HepG2 (cell line): ENCODE results near the gene PCNX4. TPM values are rescaled to one million over a fixed set of nuclear protein-coding genes. Genes with fewer than 3 reads are reported as not detected.
"Not testable (repeated sequence)": the region's sequence is repeated elsewhere in the genome, so short reads cannot be mapped to it uniquely, and the experiment has no call there.

Experiments used
- ATAC-seq: fragments of 200-7000 bp; cut with Tn5 transposase; 3 replicates; pipeline ENCODE4 v1.9.1; 2020; ENCODE audit warnings: mild to moderate bottlenecking, moderate library complexity
- BruUV-seq: library from RNA; stranded (reverse); fragments of 400-500 nt; replicated peaks from 2 replicates; lab custom pipeline; 2021; lab: Mats Ljungman, UMichigan
- CTCF ChIA-PET: fragments of 300-600 bp; formaldehyde crosslinking; extraction: SDS; loops from one replicate; lab custom pipeline; 2021; ENCODE audit warnings: low total read pairs, inconsistent platforms, low intra/inter-chr PET ratio; lab: Yijun Ruan, JAX
- POLR2A ChIA-PET: fragments of 350-600 bp; sonication (Branson Sonifier 250); formaldehyde crosslinking; loops from one replicate; lab custom pipeline; 2020; ENCODE audit warnings: antibody characterized with exemption, inconsistent platforms; lab: Yijun Ruan, JAX
- DNase-seq: peaks from one replicate; pipeline ENCODE4 v3.0.0-alpha.2; 2015; ENCODE audit warnings: low spot score
- FAIRE-seq: peaks from 3 replicates; lab custom pipeline; 2011; peaks lifted over from hg19 to GRCh38; lab: Jason Lieb, UNC
- H2AFZ ChIP-seq: one replicate; pipeline ENCODE4 v1.6.1; 2011; ENCODE audit warnings: low read length, inconsistent platforms
- H3K27ac ChIP-seq: fragments of 300-600 bp; 3 replicates; pipeline ENCODE4 v1.8.0; 2011; ENCODE audit warnings: mixed run types, mild to moderate bottlenecking, mixed read lengths, low read length, inconsistent platforms; ENCODE audit not compliant: insufficient read depth; ENCODE audit errors: extremely low read length
- H3K27me3 ChIP-seq, 2 experiments: fragments of 200-600 bp in 1 of 2; 2 replicates in 1 of 2; 3 replicates in 1 of 2; pipeline versions ENCODE4 v1.6.0 to v1.8.0; 2011; ENCODE audit warnings: low read length in 2 of 2, mild to moderate bottlenecking in 2 of 2, moderate library complexity in 2 of 2, inconsistent platforms in 1 of 2; ENCODE audit not compliant: insufficient read depth in 2 of 2, control insufficient read depth in 1 of 2
- H3K36me3 ChIP-seq, 2 experiments: fragments of 200-600 bp in 1 of 2; replicated peaks in 1 of 2; 2 replicates in 1 of 2; 3 replicates in 1 of 2; pipeline versions ENCODE4 v1.5.1 to v1.8.0; 2011; ENCODE audit warnings: low read length in 2 of 2, inconsistent platforms in 1 of 2; ENCODE audit not compliant: insufficient read depth in 2 of 2, control insufficient read depth in 1 of 2
- H3K4me1 ChIP-seq: 2 replicates; pipeline ENCODE4 v1.5.1; 2012; ENCODE audit warnings: low read length, inconsistent platforms; ENCODE audit not compliant: insufficient read depth
- H3K4me2 ChIP-seq: 2 replicates; pipeline ENCODE4 v1.6.0; 2011; ENCODE audit warnings: low read depth, low read length, inconsistent platforms
- H3K4me3 ChIP-seq, 3 experiments: fragments of 200-600 bp in 1 of 3; sonication (generic), shearing (Covaris generic) in 1 of 3; replicated peaks in 1 of 3; 2 replicates each; pipeline ENCODE4 v1.5.1; 2011 to 2016; ENCODE audit warnings: low read length in 3 of 3, inconsistent platforms in 2 of 3, low read depth in 2 of 3, mild to moderate bottlenecking in 2 of 3, control low read depth in 1 of 3, mixed read lengths in 1 of 3; ENCODE audit not compliant: insufficient read depth in 1 of 3
- H3K79me2 ChIP-seq: one replicate; pipeline ENCODE4 v1.6.1; 2011; ENCODE audit warnings: low read length, inconsistent platforms; ENCODE audit not compliant: insufficient read depth
- H3K9ac ChIP-seq: 2 replicates; pipeline ENCODE4 v1.6.0; 2011; ENCODE audit warnings: mild to moderate bottlenecking, low read depth, low read length, inconsistent platforms; ENCODE audit not compliant: insufficient read depth
- H3K9me3 ChIP-seq: 2 replicates; pipeline ENCODE4 v1.5.1; 2012; ENCODE audit warnings: mild to moderate bottlenecking, low read length
- H4K20me1 ChIP-seq: 2 replicates; pipeline ENCODE4 v1.6.0; 2011; ENCODE audit warnings: inconsistent platforms, mild to moderate bottlenecking, low read length, moderate library complexity; ENCODE audit not compliant: insufficient read depth
- DNMT3B ChIP-seq: conservative IDR thresholded peaks from 2 replicates; pipeline ENCODE4 v1.6.1; 2016; ENCODE audit warnings: missing biosample characterization, control low read depth
- MEIS1 ChIP-seq: sonication (generic); formaldehyde crosslinking; IDR thresholded peaks from 2 replicates; pipeline ENCODE4 v1.9.0; 2021; ENCODE audit warnings: mild to moderate bottlenecking, missing genetic modification reagents, moderate library complexity, borderline replicate concordance
- SALL2 ChIP-seq: sonication (generic); formaldehyde crosslinking; IDR thresholded peaks from 2 replicates; pipeline ENCODE4 v1.8.1; 2023; ENCODE audit warnings: mild to moderate bottlenecking, missing genetic modification reagents, inconsistent platforms
- TCF7 ChIP-seq: sonication (generic); IDR thresholded peaks from 2 replicates; pipeline ENCODE4 v1.6.1; 2016; ENCODE audit warnings: antibody characterized with exemption, low read depth
- TMF1 ChIP-seq: sonication (generic); formaldehyde crosslinking; IDR thresholded peaks from 2 replicates; pipeline ENCODE4 v1.8.1; 2022; ENCODE audit warnings: low read depth, missing genetic modification reagents
- YY1 ChIP-seq: IDR thresholded peaks from 2 replicates; pipeline ENCODE4 v1.6.1; 2011; ENCODE audit warnings: low read length, low read depth, moderate library complexity, mild to moderate bottlenecking; ENCODE audit not compliant: insufficient read depth, insufficient replicate concordance
- ZBTB7A ChIP-seq: sonication (generic); formaldehyde crosslinking; IDR thresholded peaks from 2 replicates; pipeline ENCODE4 v1.8.0; 2022; ENCODE audit warnings: mild to moderate bottlenecking, missing genetic modification reagents
- ZNF18 ChIP-seq: sonication (generic); formaldehyde crosslinking; IDR thresholded peaks from 2 replicates; pipeline ENCODE4 v1.8.0; 2022; ENCODE audit warnings: mild to moderate bottlenecking, missing genetic modification reagents; ENCODE audit not compliant: insufficient replicate concordance
- ZNF251 ChIP-seq: sonication (generic); formaldehyde crosslinking; IDR thresholded peaks from 2 replicates; pipeline ENCODE4 v1.9.0; 2021; ENCODE audit warnings: mild to moderate bottlenecking, missing genetic modification reagents
- WGBS: methylation state at CpG from one replicate; pipeline ENCODE4 v1.1.6; 2017; ENCODE audit warnings: low lambda C conversion rate; 5-methylcytosine and 5-hydroxymethylcytosine counted together
- in situ Hi-C: cut with HindIII; loops from 2 replicates; pipeline ENCODE4 v1.10.0; 2017; ENCODE audit warnings: low pct_unique_long_range_greater_than_20kb; ENCODE audit not compliant: extremely low pct_ligation_motif_present
- intact Hi-C: fragments of 100-400 bp; cut with micrococcal nuclease; formaldehyde crosslinking; loops from one replicate; pipeline ENCODE4 v1.10.0; 2022; ENCODE audit not compliant: unreplicated experiment
- polyA plus RNA-seq, 8 experiments: library from polyadenylated mRNA; depleted of rRNA in 3 of 8; stranded (reverse) in 7 of 8; unstranded in 1 of 8; fragments of >200 nt; fragmentation: Illumina TruSeq in 4 of 8; extraction: Trizol in 4 of 8; gene quantifications; 2 replicates each; pipeline versions ENCODE4 v1.2.1 to v1.2.3, GENCODE V29; 2011 to 2016; ENCODE audit warnings: low read depth in 4 of 8, missing spikeins in 1 of 8, mixed read lengths in 1 of 8; ENCODE audit not compliant: insufficient read depth in 1 of 8
- total RNA-seq, 5 experiments: library from RNA; depleted of rRNA; stranded (reverse); fragments of >200 nt; fragmentation: Illumina TruSeq; extraction: Trizol; gene quantifications; 2 replicates each; pipeline ENCODE4 v1.2.3, GENCODE V29; 2016; ENCODE audit warnings: low read depth in 1 of 5
- TF ChIP-seq, protein P1 (sequence below): sonication (generic); formaldehyde crosslinking; IDR thresholded peaks from 2 replicates; pipeline ENCODE4 v1.5.0; 2020; ENCODE audit warnings: mild to moderate bottlenecking, missing genetic modification reagents, moderate library complexity

The PCNX4 gene
- total and polyA plus RNA-seq, 2 of the 13 experiments (the other 11 are each of a cell fraction or from before 2014, with no cell fraction given) = 28.6 to 43.0 TPM

DNA sequence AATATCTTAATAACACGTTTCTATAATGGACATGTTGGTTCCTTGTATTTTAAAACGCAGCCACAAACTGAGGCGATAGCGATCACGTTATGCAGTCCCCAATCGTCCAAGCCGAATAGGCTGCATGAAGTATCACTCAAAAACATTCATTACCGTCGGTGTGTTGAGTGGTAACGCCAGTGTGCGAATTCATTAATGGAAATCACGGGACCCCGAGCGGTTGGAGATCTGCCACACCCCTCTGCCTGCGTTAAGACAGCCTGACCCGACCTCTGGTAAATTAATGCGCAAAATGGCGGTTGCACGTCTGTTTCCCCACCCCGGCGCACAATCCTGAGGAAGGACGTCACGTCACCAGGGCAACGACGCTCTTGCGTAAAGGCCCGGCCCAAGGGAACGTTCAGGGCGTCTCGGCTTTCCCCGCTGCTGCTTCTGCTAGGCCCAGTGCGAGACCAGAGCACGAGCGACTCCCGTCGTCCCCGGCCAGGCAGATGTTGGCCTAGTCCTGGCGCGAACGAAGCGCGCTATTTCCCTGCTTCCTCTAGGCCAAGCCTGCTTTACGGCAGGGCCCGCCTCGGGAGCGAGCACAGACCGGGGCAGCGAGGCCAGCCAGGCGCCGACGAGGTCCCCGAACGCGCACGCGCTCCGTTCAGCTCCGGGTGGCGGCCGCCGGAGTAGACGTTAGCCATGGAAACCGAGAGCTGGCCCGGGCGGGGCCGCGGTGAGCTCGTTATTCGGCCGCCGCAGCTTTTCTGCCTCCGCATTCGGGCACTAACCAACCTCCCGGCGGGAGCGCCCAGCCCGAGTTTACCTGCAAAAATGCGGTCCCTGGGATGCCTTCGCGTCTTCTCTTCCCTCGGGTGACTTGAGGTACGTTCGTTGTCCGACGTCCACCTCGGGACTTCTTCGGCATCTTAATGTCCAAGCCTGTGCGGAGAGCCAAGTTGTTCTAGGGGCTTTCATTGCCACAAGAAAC lies at the start of gene PCNX4 (continued):
- TF ChIP-seq ZNF251 (peak; percentile 74; the same call in 1 of the 2 replicates), YY1 (peak; percentile 93), TMF1 (CRISPR knock-in tag) (peak; percentile 88), SALL2 (peak; percentile 92; the same call in 1 of the 2 replicates), TCF7 (no peak), ZNF18 (CRISPR knock-in tag) (peak; percentile 87), DNMT3B (0 out of 2 replicates have a peak, but pooled peaks have one; percentile 88), MEIS1 (CRISPR knock-in tag) (peak; percentile 94), ZBTB7A (CRISPR knock-in tag) (0 out of 2 replicates have a peak, but pooled peaks have one; percentile 52)
- TF ChIP-seq, protein P1, sequence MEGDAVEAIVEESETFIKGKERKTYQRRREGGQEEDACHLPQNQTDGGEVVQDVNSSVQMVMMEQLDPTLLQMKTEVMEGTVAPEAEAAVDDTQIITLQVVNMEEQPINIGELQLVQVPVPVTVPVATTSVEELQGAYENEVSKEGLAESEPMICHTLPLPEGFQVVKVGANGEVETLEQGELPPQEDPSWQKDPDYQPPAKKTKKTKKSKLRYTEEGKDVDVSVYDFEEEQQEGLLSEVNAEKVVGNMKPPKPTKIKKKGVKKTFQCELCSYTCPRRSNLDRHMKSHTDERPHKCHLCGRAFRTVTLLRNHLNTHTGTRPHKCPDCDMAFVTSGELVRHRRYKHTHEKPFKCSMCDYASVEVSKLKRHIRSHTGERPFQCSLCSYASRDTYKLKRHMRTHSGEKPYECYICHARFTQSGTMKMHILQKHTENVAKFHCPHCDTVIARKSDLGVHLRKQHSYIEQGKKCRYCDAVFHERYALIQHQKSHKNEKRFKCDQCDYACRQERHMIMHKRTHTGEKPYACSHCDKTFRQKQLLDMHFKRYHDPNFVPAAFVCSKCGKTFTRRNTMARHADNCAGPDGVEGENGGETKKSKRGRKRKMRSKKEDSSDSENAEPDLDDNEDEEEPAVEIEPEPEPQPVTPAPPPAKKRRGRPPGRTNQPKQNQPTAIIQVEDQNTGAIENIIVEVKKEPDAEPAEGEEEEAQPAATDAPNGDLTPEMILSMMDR = peak; percentile 39
- TF ChIP-seq, all 625 proteins: peak for 398

GRCh38 chr14:60047976-60048375 lies 43.7 kb upstream of the PCNX4 start:
- H4K20me1 ChIP-seq, POLR2A ChIA-PET, in situ Hi-C loops, H3K4me1 ChIP-seq, H3K79me2 ChIP-seq, H3K27me3 ChIP-seq, H2AFZ ChIP-seq, H3K4me3 ChIP-seq, H3K4me2 ChIP-seq, H3K36me3 ChIP-seq, H3K27ac ChIP-seq, CTCF ChIA-PET, DNase-seq, FAIRE-seq, ATAC-seq, H3K9ac ChIP-seq, intact Hi-C loops, H3K9me3 ChIP-seq, BruUV-seq: not testable (repeated sequence)
- 0% methylated on average over 1 of the region's 1 CpG for WGBS
